ENCODE measurements around the gene TMEM121.
A peak's percentile ranks its signal among the peaks of the same experiment; 100 is the strongest.
"Not testable (repeated sequence)": the region's sequence is repeated elsewhere in the genome, so short reads cannot be mapped to it uniquely, and the experiment has no call there.

Gene TMEM121

GRCh38 chr14:105528586-105529318 lies 2.4 kb downstream of the TMEM121 start:
- peak in 2 of 5 experiments; percentile 42 to 56 for DNase-seq

- peak in 1 of 5 experiments; percentile 43 for DNase-seq
These were observed 2.9 kb downstream of the TMEM121 start for GRCh38 chr14:105529319-105529568.

GRCh38 chr14:105529569-105530284 lies 3.3 kb downstream of the TMEM121 start:
- peak in 1 of 5 experiments; percentile 33 for DNase-seq

GRCh38 chr14:105530285-105531087 lies 4.1 kb downstream of the TMEM121 start:
- DNase-seq: peak in 1 of 5 experiments; percentile 28

GRCh38 chr14:105531088-105531893 lies 4.9 kb downstream of the TMEM121 start:
- DNase-seq: no peak

GRCh38 chr14:105531894-105532623 lies 5.7 kb downstream of the TMEM121 start:
- no peak for DNase-seq

- DNase-seq: no peak
These were observed 6.4 kb downstream of the TMEM121 start for GRCh38 chr14:105532735-105533141.

- no peak for DNase-seq
These were observed 7.0 kb downstream of the TMEM121 start for GRCh38 chr14:105533391-105533790.

- no peak for DNase-seq
These were observed 7.6 kb downstream of the TMEM121 start for GRCh38 chr14:105533811-105534498.

GRCh38 chr14:105534586-105534985 lies 8.2 kb downstream of the TMEM121 start:
- no peak for DNase-seq

- DNase-seq: no peak
These were observed 9.7 kb downstream of the TMEM121 start for GRCh38 chr14:105536051-105536450.

- DNase-seq: no peak
These were observed 10.6 kb downstream of the TMEM121 start for GRCh38 chr14:105536691-105537579.

- DNase-seq: peak; percentile 31 to 67 (median 63)
These were observed 11.4 kb downstream of the TMEM121 start for GRCh38 chr14:105537580-105538474.

- DNase-seq: no peak
These were observed 12.2 kb downstream of the TMEM121 start for GRCh38 chr14:105538481-105539049.

GRCh38 chr14:105540811-105541210 lies 14.4 kb downstream of the TMEM121 start:
- DNase-seq: no peak

GRCh38 chr14:105541218-105541875 lies 15.0 kb downstream of the TMEM121 start:
- DNase-seq: no peak

- DNase-seq: not testable (repeated sequence)
These were observed 19.3 kb downstream of the TMEM121 start for GRCh38 chr14:105545676-105546075.

- DNase-seq: not testable (repeated sequence)
These were observed 20.0 kb downstream of the TMEM121 start for GRCh38 chr14:105546410-105546809.
